ENCODE measurements around the gene RAP1GAP. TPM values are rescaled to one million over a fixed set of nuclear protein-coding genes. Genes with fewer than 3 reads are reported as not detected.
A peak's percentile ranks its signal among the peaks of the same experiment; 100 is the strongest.

RAP1GAP gene
- total and polyA plus RNA-seq, 9 of the 15 experiments (the other 6 are each of a cell fraction or from before 2014, with no cell fraction given): 0.29 to 30.2 (median 19.2) TPM

DNA sequence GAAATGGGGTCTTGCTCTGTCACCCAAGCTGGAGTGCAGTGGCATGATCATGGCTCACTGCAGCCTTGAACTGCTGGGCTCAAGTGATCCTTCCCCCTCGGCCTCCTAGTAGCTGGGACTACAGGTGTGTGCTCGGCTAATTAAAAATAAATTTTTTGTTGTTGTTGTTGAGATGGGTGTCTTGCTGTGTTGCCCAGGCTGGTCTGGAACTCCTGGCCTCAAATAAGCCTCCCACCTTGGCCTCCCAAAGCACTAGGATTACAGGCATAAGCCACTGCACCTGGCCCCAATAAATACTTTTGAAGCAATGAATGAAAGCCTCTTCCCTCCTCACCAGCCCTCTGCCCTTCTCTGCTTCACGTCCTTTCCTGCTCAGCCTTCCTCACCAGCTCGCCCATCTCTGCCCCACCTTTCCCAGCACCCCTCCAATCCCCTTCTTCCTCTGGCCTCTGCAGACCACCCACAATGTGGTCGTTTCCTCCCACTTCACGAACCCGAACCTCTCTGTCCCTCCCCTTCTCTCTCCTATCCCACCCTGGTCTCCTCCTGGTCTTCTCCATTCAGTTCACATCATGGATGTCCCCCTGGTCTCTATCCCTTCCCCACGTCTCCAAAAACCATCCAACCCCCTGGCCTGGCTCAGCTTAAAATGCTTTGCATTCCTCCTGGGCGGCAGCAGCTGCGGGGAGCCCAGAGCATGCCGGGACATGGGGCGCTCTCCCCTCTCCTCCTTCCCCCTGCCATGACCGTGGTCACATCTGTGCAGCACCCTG, 38.4 kb downstream of the RAP1GAP start (continued):
- TF ChIP-seq, protein P1, sequence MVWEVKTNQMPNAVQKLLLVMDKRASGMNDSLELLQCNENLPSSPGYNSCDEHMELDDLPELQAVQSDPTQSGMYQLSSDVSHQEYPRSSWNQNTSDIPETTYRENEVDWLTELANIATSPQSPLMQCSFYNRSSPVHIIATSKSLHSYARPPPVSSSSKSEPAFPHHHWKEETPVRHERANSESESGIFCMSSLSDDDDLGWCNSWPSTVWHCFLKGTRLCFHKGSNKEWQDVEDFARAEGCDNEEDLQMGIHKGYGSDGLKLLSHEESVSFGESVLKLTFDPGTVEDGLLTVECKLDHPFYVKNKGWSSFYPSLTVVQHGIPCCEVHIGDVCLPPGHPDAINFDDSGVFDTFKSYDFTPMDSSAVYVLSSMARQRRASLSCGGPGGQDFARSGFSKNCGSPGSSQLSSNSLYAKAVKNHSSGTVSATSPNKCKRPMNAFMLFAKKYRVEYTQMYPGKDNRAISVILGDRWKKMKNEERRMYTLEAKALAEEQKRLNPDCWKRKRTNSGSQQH (CRISPR knock-in tag; IDR thresholded peaks at IDR 0.05): peak; percentile 76; the same call in 1 of the 2 replicates
- TF ChIP-seq, protein P2, sequence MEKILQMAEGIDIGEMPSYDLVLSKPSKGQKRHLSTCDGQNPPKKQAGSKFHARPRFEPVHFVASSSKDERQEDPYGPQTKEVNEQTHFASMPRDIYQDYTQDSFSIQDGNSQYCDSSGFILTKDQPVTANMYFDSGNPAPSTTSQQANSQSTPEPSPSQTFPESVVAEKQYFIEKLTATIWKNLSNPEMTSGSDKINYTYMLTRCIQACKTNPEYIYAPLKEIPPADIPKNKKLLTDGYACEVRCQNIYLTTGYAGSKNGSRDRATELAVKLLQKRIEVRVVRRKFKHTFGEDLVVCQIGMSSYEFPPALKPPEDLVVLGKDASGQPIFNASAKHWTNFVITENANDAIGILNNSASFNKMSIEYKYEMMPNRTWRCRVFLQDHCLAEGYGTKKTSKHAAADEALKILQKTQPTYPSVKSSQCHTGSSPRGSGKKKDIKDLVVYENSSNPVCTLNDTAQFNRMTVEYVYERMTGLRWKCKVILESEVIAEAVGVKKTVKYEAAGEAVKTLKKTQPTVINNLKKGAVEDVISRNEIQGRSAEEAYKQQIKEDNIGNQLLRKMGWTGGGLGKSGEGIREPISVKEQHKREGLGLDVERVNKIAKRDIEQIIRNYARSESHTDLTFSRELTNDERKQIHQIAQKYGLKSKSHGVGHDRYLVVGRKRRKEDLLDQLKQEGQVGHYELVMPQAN (IDR thresholded peaks at IDR 0.05; ENCODE audit: borderline replicate concordance): 0 out of 2 replicates have a peak, but pooled peaks have one; percentile 20
- TF ChIP-seq, protein P3, sequence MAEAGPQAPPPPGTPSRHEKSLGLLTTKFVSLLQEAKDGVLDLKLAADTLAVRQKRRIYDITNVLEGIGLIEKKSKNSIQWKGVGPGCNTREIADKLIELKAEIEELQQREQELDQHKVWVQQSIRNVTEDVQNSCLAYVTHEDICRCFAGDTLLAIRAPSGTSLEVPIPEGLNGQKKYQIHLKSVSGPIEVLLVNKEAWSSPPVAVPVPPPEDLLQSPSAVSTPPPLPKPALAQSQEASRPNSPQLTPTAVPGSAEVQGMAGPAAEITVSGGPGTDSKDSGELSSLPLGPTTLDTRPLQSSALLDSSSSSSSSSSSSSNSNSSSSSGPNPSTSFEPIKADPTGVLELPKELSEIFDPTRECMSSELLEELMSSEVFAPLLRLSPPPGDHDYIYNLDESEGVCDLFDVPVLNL (CRISPR knock-in tag; IDR thresholded peaks at IDR 0.05; ENCODE audit: low read depth): no peak
- no peak for TF ChIP-seq SMAD3 (CRISPR knock-in tag; conservative IDR thresholded peaks at IDR 0.05)
- TF ChIP-seq ZNF696 (CRISPR knock-in tag; conservative IDR thresholded peaks at IDR 0.05): no peak
- peak; percentile 80 for TF ChIP-seq OTX1 (CRISPR knock-in tag; IDR thresholded peaks at IDR 0.05)
- TF ChIP-seq LARP7 (IDR thresholded peaks at IDR 0.05): peak; percentile 33; the same call in 1 of the 2 replicates
- peak; percentile 81 for TF ChIP-seq ZNF121 (CRISPR knock-in tag; conservative IDR thresholded peaks at IDR 0.05)
- TF ChIP-seq ELF4 (CRISPR knock-in tag; IDR thresholded peaks at IDR 0.05): 0 out of 2 replicates have a peak, but pooled peaks have one; percentile 39
- TF ChIP-seq, protein P4, sequence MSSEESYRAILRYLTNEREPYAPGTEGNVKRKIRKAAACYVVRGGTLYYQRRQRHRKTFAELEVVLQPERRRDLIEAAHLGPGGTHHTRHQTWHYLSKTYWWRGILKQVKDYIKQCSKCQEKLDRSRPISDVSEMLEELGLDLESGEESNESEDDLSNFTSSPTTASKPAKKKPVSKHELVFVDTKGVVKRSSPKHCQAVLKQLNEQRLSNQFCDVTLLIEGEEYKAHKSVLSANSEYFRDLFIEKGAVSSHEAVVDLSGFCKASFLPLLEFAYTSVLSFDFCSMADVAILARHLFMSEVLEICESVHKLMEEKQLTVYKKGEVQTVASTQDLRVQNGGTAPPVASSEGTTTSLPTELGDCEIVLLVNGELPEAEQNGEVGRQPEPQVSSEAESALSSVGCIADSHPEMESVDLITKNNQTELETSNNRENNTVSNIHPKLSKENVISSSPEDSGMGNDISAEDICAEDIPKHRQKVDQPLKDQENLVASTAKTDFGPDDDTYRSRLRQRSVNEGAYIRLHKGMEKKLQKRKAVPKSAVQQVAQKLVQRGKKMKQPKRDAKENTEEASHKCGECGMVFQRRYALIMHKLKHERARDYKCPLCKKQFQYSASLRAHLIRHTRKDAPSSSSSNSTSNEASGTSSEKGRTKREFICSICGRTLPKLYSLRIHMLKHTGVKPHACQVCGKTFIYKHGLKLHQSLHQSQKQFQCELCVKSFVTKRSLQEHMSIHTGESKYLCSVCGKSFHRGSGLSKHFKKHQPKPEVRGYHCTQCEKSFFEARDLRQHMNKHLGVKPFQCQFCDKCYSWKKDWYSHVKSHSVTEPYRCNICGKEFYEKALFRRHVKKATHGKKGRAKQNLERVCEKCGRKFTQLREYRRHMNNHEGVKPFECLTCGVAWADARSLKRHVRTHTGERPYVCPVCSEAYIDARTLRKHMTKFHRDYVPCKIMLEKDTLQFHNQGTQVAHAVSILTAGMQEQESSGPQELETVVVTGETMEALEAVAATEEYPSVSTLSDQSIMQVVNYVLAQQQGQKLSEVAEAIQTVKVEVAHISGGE (CRISPR knock-in tag; IDR thresholded peaks at IDR 0.05): no peak
- TF ChIP-seq ARHGAP35 (IDR thresholded peaks at IDR 0.05; ENCODE audit: partially characterized antibody): peak; percentile 15

All from K562 (cell line).